Muscle of leg (tissue), 11 donors: ENCODE data around the gene EEA1. TPM values are rescaled to one million over a fixed set of nuclear protein-coding genes. Genes with fewer than 3 reads are reported as not detected.
"Not testable (repeated sequence)": the region's sequence is repeated elsewhere in the genome, so short reads cannot be mapped to it uniquely, and the experiment has no call there.

Experiments
- DNase-seq: peaks from one replicate; pipeline ENCODE4 v3.0.0; 2013
- H3K27ac ChIP-seq: one replicate; pipeline ENCODE4 v1.5.1; 2013; ENCODE audit warnings: mild to moderate bottlenecking, low read length, control low read depth
- H3K27me3 ChIP-seq: one replicate; pipeline ENCODE4 v1.6.1; 2013; ENCODE audit warnings: low read length; ENCODE audit not compliant: control insufficient read depth, insufficient read depth
- H3K36me3 ChIP-seq: one replicate; pipeline ENCODE4 v1.6.1; 2013; ENCODE audit warnings: low read length; ENCODE audit not compliant: control insufficient read depth, insufficient read depth
- H3K4me1 ChIP-seq: one replicate; pipeline ENCODE4 v1.6.1; 2013; ENCODE audit warnings: low read length; ENCODE audit not compliant: control insufficient read depth, insufficient read depth
- H3K4me3 ChIP-seq: one replicate; pipeline ENCODE4 v1.5.1; 2013; ENCODE audit warnings: low read length, control low read depth
- H3K9me3 ChIP-seq: replicated peaks from 2 replicates; pipeline ENCODE4 v1.6.1; 2013; ENCODE audit warnings: low read depth, low read length; ENCODE audit not compliant: control insufficient read depth
- WGBS: methylation state at CpG from one replicate; pipeline ENCODE4 v1.1.5; 2013; ENCODE audit warnings: missing lambda C conversion rate; ENCODE audit not compliant: insufficient coverage; 5-methylcytosine and 5-hydroxymethylcytosine counted together
- polyA plus RNA-seq, 8 donors: library from polyadenylated mRNA; unstranded; fragments of 120-200 nt; gene quantifications; one replicate each; pipeline versions ENCODE4 v1.2.1 to v1.2.3, GENCODE V29; 2013; ENCODE audit warnings: inconsistent platforms in 1 of 8, low replicate concordance in 1 of 8; ENCODE audit not compliant: insufficient read length in 8 of 8, insufficient read depth in 1 of 8
- total RNA-seq: library from RNA; stranded (reverse); fragments of 120-200 nt; gene quantifications from one replicate; pipeline ENCODE4 v1.2.4, GENCODE V29; 2013

EEA1 gene
- total and polyA plus RNA-seq, 9 donors = 11.6 to 24.7 (median 20.7) TPM

DNA sequence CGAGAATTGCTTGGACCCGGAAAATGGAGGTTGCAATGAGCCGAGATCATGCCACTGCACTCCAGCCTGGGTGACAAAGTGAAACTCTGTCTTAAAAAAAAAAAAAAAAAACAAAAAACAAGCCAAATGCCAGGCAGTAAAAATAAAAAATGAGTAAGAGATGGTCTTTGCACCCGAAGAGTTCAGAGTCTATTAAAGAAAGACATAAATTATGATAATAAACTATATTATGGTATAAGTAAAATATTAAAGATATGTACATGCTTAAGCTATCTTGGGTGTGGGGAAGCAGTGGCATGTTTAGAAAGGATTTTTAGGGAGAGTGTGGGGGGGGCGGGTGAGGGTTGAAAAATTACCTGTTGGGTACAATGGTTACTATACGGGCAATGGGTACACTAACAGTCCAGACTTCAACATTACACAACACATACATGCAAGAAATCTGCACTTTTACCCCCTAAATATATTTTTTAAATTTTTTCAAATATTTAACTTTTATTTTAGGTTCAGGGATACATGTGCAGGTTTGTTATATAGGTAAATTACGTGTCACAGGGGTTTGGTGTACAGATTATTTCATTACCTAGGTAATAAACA lies 99.3 kb downstream of the EEA1 start:
- Histone ChIP-seq H3K36me3 (peaks cover 9% of the 10 kb centered on the region), H3K27me3 (no peaks in the 10 kb centered on the region), H3K27ac (no peak overlapping the region), H3K9me3 (no peaks in the 10 kb centered on the region), H3K4me1 (no peaks in the 10 kb centered on the region), H3K4me3 (no peak overlapping the region)
- DNase-seq = no peak
- no CpG with 5 or more reads among the region's 7 CpGs for WGBS

DNA sequence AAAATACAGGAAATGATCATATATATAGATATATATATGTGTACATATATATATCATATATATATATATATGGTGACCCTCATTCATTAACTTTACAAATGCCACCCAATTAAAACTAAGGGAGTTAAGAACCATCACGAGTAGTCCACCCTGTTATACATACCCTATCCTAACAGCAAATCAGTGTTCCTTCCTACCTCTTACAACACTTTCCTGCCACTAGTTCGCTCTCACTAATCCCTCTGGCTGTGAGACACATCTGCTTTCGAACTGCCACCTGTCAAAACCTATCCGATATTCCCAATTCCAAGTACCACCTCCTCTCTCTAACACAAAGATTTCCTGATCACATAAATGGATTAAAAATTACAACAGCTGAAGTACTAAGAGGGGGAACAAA lies 100.5 kb downstream of the EEA1 start:
- 64% methylated on average over 1 of the region's 4 CpGs for WGBS
- no peak overlapping the region for H3K27ac ChIP-seq
- peaks cover 10% of the 10 kb centered on the region for H3K36me3 ChIP-seq
- no peaks in the 10 kb centered on the region for H3K9me3 ChIP-seq
- H3K4me1 ChIP-seq = no peaks in the 10 kb centered on the region
- DNase-seq = no peak
- no peaks in the 10 kb centered on the region for H3K27me3 ChIP-seq
- no peak overlapping the region for H3K4me3 ChIP-seq

DNA sequence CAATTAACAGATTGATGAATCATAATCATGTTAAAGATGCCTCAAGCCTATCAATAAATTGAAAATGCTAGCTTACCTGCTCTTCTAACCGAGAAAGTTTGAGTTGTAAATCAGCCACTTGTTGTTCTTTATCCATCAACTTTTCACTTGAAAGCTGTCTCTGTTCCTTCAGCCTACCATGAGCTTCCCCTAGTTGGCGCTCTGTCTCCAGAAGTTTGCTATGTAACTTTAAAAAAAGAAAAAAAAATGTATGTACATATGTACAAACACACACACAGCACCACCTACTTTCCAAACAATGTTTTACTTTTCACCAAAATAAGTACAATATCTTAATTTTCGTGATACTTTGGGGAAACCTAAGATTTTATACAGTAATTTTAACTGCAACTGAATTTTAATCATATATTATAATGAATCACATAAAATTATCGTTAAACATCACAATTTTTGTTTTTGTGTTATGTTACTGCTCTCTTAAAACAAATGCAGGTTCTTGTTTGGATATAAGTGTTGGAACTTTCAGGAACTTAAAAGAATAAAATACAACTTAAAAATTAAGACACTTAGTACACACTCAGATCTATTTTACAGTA lies 101.2 kb downstream of the EEA1 start:
- Histone ChIP-seq H3K4me1 (no peaks in the 10 kb centered on the region), H3K9me3 (no peaks in the 10 kb centered on the region), H3K36me3 (peaks cover 13% of the 10 kb centered on the region), H3K27me3 (no peaks in the 10 kb centered on the region), H3K27ac (no peak overlapping the region), H3K4me3 (no peak overlapping the region)
- whole genome bisulfite sequencing = no CpG with 5 or more reads among the region's 4 CpGs
- peak; percentile 73 for DNase-seq

- no peaks in the 10 kb centered on the region for H3K27me3 ChIP-seq
- no peaks in the 10 kb centered on the region for H3K9me3 ChIP-seq
- 88% methylated on average over 3 of the region's 3 CpGs for WGBS
- no peaks in the 10 kb centered on the region for H3K4me1 ChIP-seq
- no peak overlapping the region for H3K27ac ChIP-seq
- DNase-seq = no peak
- no peak overlapping the region for H3K4me3 ChIP-seq
- peaks cover 12% of the 10 kb centered on the region for H3K36me3 ChIP-seq
Observed at GRCh38 chr12:92821142-92821541, 108.0 kb downstream of the EEA1 start.

DNA sequence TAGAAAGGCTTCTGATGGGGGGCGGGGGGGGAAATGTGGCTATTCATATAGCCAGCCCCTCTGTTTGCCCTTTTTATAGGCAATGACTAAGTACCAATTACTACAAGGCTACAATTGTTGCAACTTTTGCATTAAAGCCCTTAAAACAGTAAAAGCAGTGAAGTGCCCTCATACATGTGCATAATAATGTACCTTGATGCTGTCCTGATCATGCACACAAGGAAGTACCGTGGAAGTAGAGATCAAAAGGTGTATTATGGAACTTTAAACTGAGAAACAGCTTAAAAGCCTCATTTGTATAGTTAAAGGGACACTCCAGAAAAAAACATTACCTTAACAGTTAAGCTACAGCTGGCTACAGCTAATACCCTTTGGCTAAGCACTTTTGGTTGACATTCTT lies 114.5 kb downstream of the EEA1 start:
- H3K36me3 ChIP-seq = peaks cover 6% of the 10 kb centered on the region
- H3K4me1 ChIP-seq = no peaks in the 10 kb centered on the region
- H3K9me3 ChIP-seq = no peaks in the 10 kb centered on the region
- no peaks in the 10 kb centered on the region for H3K27me3 ChIP-seq
- H3K27ac ChIP-seq = no peak overlapping the region
- no peak for DNase-seq
- WGBS = no CpG with 5 or more reads among the region's 2 CpGs
- H3K4me3 ChIP-seq = no peak overlapping the region

GRCh38 chr12:92810370-92810769 lies 118.7 kb downstream of the EEA1 start:
- no peak overlapping the region for H3K27ac ChIP-seq
- H3K27me3 ChIP-seq = no peaks in the 10 kb centered on the region
- H3K36me3 ChIP-seq = peaks cover 5% of the 10 kb centered on the region
- no peaks in the 10 kb centered on the region for H3K9me3 ChIP-seq
- DNase-seq = no peak
- H3K4me3 ChIP-seq = no peak overlapping the region
- H3K4me1 ChIP-seq = no peaks in the 10 kb centered on the region
- WGBS = no CpG with 5 or more reads among the region's 4 CpGs

DNA sequence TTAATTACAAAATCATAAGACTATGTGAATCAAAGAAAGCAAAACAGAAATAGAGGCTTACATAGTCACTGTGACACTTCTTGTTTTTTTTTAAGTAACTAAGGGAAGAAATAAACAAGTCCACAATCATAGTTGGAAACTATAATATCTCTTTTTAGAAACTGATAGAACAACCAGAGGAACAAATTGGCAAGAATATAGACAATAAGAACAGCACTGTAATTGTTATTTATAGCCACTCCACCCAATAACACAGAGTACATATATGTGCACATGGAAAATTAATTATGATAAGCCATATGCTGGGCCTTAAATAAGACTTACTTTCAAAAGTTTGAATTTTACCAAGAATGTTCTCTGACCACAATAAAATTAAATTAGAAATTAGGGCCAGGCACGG lies 125.2 kb downstream of the EEA1 start:
- H3K27ac ChIP-seq = peak overlapping the region; percentile 40
- no peaks in the 10 kb centered on the region for H3K27me3 ChIP-seq
- H3K36me3 ChIP-seq = peaks cover 5% of the 10 kb centered on the region
- H3K9me3 ChIP-seq = no peaks in the 10 kb centered on the region
- peak; percentile 74 for DNase-seq
- no peak overlapping the region for H3K4me3 ChIP-seq
- no peaks in the 10 kb centered on the region for H3K4me1 ChIP-seq
- WGBS = no CpG with 5 or more reads among the region's 1 CpG

- Histone ChIP-seq H3K27ac (no peak overlapping the region), H3K4me1 (no peaks in the 10 kb centered on the region), H3K27me3 (no peaks in the 10 kb centered on the region), H3K36me3 (peaks cover 9% of the 10 kb centered on the region), H3K9me3 (no peaks in the 10 kb centered on the region), H3K4me3 (no peak overlapping the region)
- WGBS = no CpG with 5 or more reads among the region's 3 CpGs
- DNase-seq = no peak
Observed at GRCh38 chr12:92802906-92803305, 126.2 kb downstream of the EEA1 start.

DNA sequence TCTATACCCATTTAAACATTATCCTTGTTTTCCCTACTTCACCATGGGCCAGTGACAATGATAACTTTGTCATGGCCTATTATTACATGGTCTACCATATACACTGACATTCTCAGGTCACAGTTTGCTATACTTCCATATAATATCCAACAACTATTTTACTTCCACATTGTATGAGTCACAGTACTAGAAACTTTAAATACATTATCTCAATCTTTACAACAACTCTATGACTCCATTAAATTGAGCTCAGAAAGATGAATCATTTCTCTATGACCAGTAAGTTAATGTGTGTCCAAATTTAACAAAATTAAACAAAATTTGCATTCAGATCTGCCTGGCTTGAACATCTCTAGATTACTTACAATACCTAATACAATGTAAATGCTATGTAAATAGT lies 132.4 kb downstream of the EEA1 start:
- Histone ChIP-seq H3K4me1 (no peaks in the 10 kb centered on the region), H3K4me3 (no peak overlapping the region), H3K36me3 (peaks cover 4% of the 10 kb centered on the region), H3K9me3 (no peaks in the 10 kb centered on the region), H3K27me3 (no peaks in the 10 kb centered on the region), H3K27ac (no peak overlapping the region)
- no peak for DNase-seq

- Histone ChIP-seq H3K9me3 (no peaks in the 10 kb centered on the region), H3K36me3 (peaks cover 4% of the 10 kb centered on the region), H3K4me1 (no peaks in the 10 kb centered on the region), H3K27ac (no peak overlapping the region), H3K4me3 (no peak overlapping the region), H3K27me3 (no peaks in the 10 kb centered on the region)
- no peak for DNase-seq
Observed at GRCh38 chr12:92794814-92795213, 134.3 kb downstream of the EEA1 start.

- WGBS = no CpG with 5 or more reads among the region's 5 CpGs
- not testable (repeated sequence) for H3K4me3 ChIP-seq, DNase-seq, H3K27me3 ChIP-seq, H3K9me3 ChIP-seq, H3K27ac ChIP-seq, H3K36me3 ChIP-seq, H3K4me1 ChIP-seq
Observed at GRCh38 chr12:92794356-92794755, 134.7 kb downstream of the EEA1 start.
